GM18507 (cell line): ENCODE data around the gene SIK2.
"Not testable (repeated sequence)": the region's sequence is repeated elsewhere in the genome, so short reads cannot be mapped to it uniquely, and the experiment has no call there.

ENCODE experiments used
- DNase-seq: peaks from one replicate; pipeline ENCODE4 v3.0.0; 2011; ENCODE audit warnings: low read depth; ENCODE audit not compliant: insufficient read length; ENCODE audit errors: extremely low spot score
- FAIRE-seq: peaks from 2 replicates; lab custom pipeline; 2011; peaks lifted over from hg19 to GRCh38; lab: Jason Lieb, UNC

SIK2 gene

DNA sequence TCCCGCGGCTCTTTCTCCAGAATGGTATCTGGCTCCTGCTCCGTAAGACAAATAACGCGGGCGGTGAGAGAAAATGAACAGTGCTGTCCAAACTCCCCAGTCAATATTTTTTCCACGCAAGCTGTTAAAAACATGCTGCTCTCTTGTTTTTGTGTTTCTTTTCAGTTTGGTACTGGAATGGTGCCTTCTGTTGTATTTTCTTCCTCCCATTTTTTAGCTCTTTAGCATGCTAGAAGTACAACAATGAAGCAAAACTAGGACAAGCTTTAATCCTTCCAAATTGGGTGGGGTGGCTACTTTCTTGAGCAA lies 164.5 kb downstream of the SIK2 start:
- FAIRE-seq (peak; percentile 21), DNase-seq (no peak)

DNA sequence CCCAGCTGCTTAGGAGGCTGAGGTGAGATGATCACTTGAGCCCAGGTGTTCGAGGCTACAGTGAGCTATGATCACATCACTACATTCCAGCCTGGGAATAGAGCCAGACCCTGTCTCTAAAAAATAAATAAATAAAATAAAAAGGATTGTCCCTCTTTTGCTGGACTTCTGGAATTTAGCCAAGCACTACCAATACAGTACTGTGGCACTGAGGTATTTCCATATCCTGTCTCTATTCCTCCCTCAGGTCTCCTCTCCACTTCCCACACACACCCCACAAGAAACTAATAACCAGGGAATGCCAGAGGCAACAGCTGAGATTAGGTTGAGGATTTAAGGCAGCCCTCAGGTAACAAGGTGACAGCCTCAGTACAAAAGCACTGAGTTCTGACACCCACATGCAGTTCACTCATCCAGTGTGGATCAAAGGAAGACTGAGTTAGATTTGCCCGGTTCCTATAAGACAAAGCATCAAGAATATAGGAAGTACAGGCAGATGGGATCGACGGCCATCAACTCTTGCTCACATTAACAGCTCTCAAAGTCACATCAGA lies 168.4 kb downstream of the SIK2 start:
- FAIRE-seq (no peak), DNase-seq (no peak)

DNA sequence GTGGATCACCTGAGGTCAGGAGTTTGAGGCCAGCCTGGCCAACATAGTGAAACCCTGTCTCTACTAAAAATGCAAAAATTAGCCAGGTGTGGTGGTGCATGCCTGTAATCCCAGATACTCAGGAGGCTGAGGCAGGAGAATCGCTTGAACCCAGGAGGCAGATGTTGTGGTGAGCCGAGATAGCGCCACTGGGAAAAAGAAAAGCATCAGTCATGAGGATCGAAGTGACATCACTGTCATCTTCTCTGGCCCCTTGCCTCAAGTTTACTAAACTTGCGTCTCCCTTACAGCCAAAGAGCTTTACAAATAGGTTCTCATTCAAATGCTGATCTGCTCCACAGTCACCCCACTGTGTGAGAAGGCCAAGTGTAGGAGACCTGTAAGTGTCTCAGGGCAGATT lies 169.0 kb downstream of the SIK2 start:
- not testable (repeated sequence) for DNase-seq, FAIRE-seq

DNA sequence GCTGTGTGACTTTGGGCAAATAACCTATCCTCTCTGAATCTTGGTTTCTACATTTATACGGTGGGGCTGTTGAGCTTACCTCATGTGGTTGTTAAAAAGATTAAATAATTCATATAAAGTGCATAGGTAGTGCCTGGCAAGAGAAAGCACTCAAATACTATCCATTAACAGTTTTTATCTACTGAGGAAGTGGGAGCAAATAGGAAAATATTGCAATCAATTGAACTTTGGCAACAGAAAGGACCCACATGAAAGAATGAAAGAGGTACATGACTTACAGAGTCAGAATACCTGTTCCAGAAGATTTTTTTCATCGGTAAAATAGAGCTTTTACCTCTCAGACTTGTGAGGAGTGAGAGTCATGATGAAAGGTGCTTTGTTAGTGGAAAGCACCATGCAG lies 170.3 kb downstream of the SIK2 start:
- no peak for FAIRE-seq
- DNase-seq = no peak

DNA sequence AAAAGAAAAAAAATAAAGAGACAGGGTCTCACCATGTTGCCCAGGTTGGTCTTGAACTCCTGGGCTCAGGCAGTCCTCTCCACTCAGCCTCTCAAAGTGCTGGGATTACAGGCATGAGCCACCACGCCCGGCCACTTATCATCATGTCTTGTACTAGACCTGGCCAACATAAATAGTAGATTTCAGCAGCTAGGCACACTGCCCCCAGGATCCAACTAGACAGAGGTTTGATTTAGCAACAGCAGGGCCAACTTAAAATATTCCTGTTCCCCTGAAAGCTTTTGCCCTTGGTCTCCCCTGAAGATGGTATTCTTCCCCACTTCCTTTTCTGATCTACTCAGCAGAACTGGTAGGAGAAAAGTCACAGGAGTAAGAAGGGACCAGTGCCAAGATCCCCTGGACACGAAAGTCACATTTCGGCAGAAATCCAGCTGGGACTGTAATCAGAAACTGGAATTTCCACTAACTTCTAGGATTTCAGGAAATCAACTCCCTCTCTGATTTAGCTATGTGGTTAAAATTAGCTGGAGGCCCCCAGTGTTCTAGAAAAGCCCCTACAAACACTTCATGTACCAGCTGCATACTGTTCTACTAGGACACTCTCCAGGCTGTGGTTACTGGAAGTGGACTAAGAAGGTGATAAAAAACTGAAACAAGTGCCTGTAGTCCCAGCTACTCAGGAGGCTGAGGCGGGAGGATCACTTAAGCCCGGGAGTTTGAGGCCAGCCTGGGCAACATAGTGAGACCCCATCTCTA lies 172.9 kb downstream of the SIK2 start:
- no peak for FAIRE-seq
- no peak for DNase-seq

DNA sequence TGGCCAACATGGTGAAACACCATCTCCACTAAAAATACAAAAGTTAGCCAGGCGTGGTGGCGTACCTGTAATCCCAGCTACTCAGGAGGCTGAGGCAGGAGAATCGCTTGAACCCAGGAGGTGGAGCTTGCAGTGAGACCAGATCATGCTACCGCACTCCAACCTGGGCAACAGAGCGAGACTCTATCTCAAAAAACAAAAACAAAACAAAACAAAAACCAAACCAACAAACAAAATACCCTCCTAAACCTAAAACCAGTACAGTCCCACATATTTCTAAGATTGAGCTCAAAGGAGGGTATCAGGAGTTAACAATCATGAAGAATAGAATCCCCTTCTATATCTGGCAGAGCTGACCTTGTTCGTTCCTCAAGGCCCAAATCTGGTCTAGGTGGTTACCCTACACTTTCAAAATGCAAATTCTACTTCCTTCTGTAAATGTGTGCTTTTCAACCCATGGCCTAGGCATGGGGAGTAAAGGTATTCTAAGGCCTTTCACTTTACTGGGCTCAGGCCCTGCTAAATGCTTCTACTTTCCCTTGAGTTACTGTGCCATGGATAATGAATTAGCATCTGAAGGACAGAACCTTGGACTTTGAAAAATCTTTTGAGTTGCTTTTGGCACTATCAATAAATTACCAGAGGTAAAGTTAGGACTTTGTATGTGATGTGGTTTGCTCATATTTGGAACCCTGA lies 174.3 kb downstream of the SIK2 start:
- FAIRE-seq (peak; percentile 88), DNase-seq (peak; percentile 35)

DNA sequence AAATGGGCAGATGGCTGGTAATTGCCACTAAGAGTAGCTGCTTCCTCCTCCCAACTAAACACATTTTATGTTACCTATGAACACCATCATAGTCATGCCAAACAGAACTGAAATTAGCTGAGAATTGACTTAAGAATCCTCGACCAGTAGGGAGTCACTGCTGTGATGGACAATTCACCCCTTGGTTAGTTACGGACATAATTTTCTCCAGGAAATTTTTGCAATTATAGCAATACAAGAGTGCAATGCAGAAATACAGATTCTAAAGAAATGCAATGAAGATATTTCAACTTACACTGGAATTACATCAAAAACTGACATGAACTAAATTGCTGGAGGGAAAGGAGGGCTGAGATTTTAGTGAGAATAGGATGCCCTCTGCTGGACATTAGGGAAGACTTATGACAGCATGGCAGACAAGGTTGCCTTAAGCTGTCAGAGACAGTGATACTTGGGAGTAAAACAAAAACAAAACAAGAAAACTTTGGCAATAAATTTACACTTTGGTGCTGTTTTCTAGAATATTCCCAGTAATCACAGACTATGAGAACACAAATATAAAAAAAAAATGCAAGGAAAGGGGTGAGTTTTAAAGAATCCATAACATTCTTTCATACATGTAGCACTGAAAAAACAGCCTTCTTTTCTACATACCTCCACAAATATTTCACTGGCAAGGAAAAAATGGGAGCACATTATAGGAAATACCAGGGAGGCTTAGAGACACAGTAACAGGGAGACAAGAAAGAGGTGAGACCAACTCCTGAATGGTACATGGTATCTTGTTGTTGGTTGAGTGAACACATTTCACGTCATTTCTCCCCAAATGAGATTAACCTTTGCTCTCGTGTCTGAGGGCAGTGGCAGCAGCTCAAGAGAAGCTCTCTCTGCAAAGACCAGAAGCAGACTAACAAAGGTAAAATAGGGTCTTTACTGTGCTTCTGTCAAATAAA lies 175.1 kb downstream of the SIK2 start:
- peak; percentile 29 for DNase-seq
- peak; percentile 72 for FAIRE-seq

DNA sequence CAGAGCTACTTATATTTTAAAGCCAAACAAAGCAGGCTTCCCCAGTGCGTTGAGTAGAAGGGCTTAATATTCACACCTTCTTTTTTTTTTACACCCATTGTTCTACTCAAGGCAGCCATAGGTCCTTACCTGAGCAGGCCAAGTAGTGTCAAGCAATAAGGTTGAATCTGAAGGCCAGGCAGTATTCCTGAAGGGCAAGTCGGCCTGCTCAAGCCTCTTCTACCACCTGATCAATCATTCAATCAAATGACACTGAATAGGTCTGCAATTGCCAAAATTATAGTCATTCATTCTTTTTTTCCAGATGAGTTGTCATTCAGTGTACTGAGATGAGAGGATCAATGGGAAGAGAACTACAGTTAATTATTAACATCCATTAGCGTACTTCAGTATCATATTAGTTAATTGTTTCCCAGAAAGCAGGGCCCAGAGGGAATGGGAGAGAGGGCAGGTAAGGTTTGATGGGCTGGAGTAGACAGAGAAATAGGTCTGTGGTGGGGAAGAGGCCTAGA lies 175.9 kb downstream of the SIK2 start:
- DNase-seq = no peak
- FAIRE-seq = no peak

DNA sequence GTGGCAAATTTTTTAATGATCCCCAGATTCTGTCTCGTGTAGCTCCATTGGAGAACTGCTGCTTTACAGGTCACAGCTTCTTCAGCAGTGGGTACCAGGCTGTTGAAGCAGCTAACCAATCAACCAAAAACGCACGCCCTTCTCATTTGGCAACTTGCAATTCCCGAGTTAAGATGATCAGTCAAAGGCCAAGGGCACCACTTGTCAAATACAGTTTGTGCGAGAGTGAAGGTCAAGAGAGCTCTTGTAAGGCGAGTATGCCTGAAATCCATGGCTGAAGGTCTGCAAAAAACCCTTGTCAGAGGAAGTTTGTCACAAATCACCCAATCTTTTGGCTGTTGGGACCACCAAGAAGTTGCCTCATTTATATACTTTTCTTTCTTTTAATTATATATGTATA lies 176.9 kb downstream of the SIK2 start:
- DNase-seq (no peak), FAIRE-seq (no peak)
